ENCODE data around the gene U2AF2. TPM values are rescaled to one million over a fixed set of nuclear protein-coding genes. Genes with fewer than 3 reads are reported as not detected.

U2AF2 gene
- total and polyA plus RNA-seq, 2 of the 8 experiments (the other 6 are each of a cell fraction or from before 2014, with no cell fraction given), result 162 to 252 TPM

DNA sequence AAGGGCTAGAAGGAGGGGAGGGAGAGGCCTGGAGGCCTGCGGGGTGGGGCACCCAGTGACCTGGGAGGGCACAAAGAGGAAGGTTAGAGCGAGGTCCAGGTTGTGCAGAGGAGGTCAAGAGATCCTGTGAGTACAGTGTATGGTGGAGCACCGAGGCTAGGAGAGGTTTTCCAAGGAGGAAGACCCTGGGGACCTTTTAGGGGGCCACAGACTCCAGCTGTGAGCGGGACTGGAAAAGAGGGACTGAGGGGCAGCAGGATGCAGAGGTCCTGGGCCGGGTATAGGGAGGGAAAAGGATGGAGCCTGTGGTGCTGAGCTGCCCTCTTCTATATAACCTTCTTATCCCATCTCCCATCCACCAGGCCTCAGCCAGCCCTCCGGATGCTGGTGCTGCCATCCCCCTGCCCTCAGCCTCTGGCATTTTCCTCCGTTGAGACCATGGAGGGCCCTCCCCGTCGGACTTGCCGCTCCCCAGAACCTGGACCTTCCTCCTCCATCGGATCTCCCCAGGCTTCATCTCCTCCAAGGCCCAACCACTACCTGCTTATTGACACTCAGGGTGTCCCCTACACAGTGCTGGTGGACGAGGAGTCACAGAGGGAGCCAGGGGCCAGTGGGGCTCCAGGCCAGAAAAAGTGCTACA is 10.5 kb upstream of the U2AF2 start (continued):
- TF ChIP-seq YY1 (IDR thresholded peaks at IDR 0.05; ENCODE audit: low read depth, low read length) (no peak), BACH1 (IDR thresholded peaks at IDR 0.05; ENCODE audit: low read length) (no peak)

Measured in H1 (cell line).